Skin epidermis (tissue), 12 donors: Measurements from ENCODE around the gene ECT2L.
"Not testable (repeated sequence)": the region's sequence is repeated elsewhere in the genome, so short reads cannot be mapped to it uniquely, and the experiment has no call there.

ENCODE experiments used
- H3K27ac ChIP-seq, 21 experiments: fragments of 200-600 bp; sonication (generic) in 11 of 21; one replicate each; pipeline ENCODE4 v1.5.0; 2020; ENCODE audit warnings: mild to moderate bottlenecking in 3 of 21, inconsistent platforms in 2 of 21, moderate library complexity in 2 of 21
- H3K4me3 ChIP-seq, 7 experiments: fragments of 200-600 bp; sonication (generic) in 2 of 7; one replicate each; pipeline ENCODE4 v1.5.0; 2020; ENCODE audit warnings: inconsistent platforms in 2 of 7, mild to moderate bottlenecking in 2 of 7, moderate library complexity in 1 of 7

The ECT2L gene

GRCh38 chr6:138920906-138921305 lies 125.0 kb downstream of the ECT2L start:
- Histone ChIP-seq H3K27ac (no peak overlapping the region), H3K4me3 (no peak overlapping the region)

DNA sequence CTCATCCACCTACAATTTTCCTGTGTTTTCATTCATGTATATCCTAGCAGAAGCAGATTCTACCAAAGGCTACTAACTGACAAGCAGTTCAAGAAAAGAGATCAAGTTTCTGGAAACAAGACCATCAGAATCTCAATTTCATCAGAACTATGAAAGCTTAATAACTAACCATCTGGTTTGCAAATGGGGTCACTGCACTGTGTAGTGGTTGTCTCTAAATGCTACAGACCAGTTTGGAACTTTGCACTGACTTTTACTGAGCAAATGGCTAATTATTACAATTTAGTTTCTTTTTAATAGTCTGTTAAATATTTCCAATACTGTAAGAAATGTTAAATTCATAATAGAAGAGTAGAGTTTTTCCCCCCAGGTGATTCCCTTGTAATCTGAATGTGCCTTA lies 127.7 kb downstream of the ECT2L start:
- Histone ChIP-seq H3K4me3 (no peak overlapping the region), H3K27ac (no peak overlapping the region)

GRCh38 chr6:138925806-138926205 lies 129.9 kb downstream of the ECT2L start:
- H3K4me3 ChIP-seq = no peak overlapping the region
- H3K27ac ChIP-seq = no peak overlapping the region

DNA sequence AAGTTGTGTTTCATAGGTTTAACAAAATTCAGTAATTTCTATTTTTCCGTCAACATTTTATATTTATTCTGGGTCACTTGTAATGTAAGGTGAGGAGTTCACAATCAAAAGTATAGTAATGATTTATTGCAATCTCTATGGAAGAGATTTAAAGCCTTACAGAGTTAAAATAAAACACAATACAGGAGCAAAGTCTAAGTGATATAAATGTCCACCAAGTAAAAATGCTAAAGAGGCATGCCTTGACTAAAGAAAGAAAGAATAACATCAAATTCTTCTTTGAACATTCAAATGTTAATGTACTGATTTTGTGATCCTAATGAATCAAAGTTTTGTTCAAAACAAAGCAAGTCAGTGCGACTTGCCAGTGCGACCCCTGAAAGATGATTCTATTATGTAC lies 130.7 kb downstream of the ECT2L start:
- Histone ChIP-seq H3K4me3 (no peak overlapping the region), H3K27ac (no peak overlapping the region)

DNA sequence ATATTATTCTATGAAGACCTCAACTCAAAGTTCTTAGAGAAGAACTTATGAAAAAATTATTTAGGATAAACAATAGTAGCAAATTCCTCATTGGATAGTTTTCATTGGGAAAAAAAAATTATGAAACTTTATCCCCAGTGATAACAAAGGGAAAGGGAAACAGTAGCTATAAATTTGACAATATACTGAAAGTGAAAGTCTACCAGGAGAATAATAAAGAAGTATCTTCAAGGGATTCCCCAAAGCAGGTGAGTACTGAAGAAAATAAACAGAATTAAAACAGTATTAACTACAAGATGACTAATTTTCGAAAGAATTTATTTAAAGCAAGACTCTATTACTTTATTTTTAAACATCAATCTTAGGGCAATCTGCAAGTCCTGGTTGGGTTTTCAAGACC lies 135.8 kb downstream of the ECT2L start:
- Histone ChIP-seq H3K27ac (no peak overlapping the region), H3K4me3 (no peak overlapping the region)

DNA sequence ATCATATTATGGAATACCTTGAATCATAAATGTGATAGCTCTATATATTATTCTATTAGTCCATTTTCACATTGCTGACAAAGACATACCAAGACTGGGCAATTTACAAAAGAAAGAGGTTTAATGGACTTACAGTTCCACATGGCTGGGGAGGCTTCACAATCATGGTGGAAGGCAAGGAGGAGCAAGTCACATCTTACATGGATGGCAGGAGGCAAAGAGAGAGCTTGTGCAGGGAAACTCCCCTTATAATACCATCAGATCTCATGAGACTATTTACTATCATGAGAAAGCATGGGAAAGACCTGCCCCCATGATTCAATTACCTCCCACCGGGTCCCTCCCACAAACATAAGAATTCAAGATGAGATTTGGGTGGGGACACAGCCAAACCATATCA lies 141.0 kb downstream of the ECT2L start:
- not testable (repeated sequence) for H3K27ac ChIP-seq, H3K4me3 ChIP-seq

DNA sequence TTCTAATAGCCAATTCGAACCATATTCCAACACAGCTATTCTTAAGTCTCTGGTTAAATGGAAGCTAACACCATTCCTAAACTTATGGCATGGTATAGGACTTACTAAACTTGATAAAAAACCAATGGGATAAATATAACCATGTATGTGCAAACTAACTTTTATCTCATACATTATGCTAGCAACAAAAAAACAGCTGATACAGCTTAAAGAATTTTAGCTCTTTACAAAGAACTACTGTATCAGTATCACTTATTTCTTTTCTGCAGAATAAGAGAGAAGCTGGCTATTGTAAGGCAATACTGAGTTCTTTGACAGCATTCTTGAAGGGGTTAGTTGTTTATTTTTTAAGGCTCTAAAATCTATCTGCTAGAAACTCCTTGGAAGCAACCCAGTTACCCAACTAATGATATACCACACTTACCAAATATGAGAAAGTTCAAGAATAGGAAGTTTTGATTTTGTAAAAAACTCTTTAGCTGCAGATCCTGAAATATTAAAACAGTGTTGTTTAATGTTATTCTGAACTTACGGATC lies 147.3 kb downstream of the ECT2L start:
- no peak overlapping the region for H3K4me3 ChIP-seq
- H3K27ac ChIP-seq = no peak overlapping the region

DNA sequence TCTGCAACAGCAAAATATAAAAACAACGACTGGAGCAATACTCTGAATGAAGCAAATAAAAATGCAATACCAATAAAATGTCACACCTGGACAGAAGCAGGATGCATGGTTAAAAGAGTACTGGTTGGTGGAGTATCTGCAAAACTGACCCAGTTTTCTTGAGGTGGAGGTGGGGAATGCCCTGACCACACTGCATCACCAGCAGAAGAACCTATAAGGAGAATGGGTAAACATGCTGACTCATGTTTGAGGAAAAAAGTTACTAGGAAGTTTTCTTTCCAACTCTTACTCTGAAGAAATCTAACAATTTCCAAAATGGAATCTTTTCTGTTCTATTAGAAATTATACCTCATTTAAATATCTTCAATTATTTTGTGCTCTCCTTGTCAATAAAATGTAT lies 148.5 kb downstream of the ECT2L start:
- Histone ChIP-seq H3K4me3 (no peak overlapping the region), H3K27ac (no peak overlapping the region)

DNA sequence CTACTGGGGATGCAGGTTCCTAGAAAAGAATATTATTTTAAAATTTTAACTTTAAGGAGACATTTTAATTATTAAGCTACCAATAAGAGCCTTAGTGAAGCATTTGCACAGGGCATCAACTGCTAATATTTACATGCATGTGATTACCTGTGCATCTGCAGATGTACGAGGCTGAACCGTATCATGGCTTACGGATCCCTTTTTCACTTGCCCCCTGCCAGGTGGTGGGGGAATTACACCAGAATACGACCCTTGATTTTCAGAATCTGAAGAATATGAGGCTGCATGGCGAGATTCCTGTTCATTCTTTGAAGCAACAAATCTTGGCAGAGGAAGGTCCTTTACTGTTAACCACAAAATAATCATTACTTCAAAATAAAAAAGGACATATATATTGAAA lies 149.5 kb downstream of the ECT2L start:
- Histone ChIP-seq H3K27ac (no peak overlapping the region), H3K4me3 (no peak overlapping the region)

- Histone ChIP-seq H3K4me3 (no peak overlapping the region), H3K27ac (no peak overlapping the region)
Observed at GRCh38 chr6:138948004-138948403, 152.1 kb downstream of the ECT2L start.

GRCh38 chr6:138948546-138949179 lies 152.8 kb downstream of the ECT2L start:
- Histone ChIP-seq H3K27ac (no peak overlapping the region), H3K4me3 (no peak overlapping the region)

DNA sequence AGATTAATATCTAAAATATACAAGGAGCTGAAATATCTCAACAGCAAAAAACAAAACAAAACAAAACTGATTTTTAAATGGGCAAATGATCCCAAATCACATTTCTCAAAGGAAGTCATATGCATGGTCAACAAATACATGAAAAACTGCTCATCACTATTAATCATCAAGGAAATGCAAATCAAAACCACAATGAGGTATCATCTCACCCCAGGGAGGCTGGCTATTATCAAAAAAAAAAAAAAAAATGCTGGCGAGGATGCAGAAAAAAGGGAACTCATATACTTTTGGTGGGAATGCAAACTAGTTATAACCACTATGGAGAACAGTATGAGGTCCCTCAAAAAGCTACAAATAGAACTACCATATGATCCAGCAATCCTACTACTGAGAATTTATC lies 157.6 kb downstream of the ECT2L start:
- H3K27ac ChIP-seq = no peak overlapping the region
- no peak overlapping the region for H3K4me3 ChIP-seq
